Loucy (cell line): ENCODE measurements around the gene PROSER3.

Experiments
- EZH2phosphoT487 ChIP-seq: fragments of 200-600 bp; IDR thresholded peaks from 2 replicates; pipeline ENCODE4 v1.6.1; 2018; ENCODE audit warnings: antibody characterized with exemption, mild to moderate bottlenecking, moderate library complexity, borderline replicate concordance
- TF ChIP-seq, protein P1 (sequence below): fragments of 200-600 bp; sonication (generic); conservative IDR thresholded peaks from 2 replicates; pipeline ENCODE4 v1.5.1; 2014; ENCODE audit warnings: mild to moderate bottlenecking, antibody characterized with exemption, low read length

DNA sequence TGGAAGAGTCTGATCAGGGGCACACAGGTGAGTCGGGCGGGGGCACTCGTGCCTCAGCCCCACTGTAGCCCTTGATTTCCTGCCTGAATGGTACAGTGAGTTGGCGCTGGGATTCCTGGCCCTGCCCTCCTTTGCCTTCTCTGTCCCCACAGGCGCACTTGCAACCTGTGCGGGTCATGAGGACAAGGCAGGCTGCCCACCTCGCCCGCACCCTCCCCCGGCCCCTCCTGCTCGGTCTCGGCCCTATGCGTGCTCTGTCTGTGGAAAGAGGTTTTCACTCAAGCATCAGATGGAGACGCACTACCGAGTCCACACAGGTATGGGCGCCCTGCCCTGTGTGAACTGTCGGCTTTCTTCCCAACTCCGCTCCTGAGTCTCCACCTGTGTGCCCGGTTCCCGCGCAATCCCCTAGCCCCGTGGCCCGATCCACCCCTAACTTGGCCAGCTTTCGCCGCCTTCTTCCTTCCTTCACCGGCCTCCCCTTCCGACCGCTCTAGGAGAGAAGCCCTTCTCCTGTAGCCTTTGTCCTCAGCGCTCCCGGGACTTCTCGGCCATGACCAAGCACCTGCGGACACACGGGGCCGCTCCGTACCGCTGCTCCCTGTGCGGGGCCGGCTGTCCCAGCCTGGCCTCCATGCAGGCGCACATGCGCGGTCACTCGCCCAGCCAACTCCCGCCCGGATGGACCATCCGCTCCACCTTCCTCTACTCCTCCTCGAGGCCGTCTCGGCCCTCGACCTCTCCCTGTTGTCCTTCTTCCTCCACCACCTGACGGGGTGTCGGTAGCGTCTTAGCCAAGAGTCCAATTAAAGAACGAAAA, 41.8 kb upstream of the PROSER3 start:
- TF ChIP-seq, protein P1, sequence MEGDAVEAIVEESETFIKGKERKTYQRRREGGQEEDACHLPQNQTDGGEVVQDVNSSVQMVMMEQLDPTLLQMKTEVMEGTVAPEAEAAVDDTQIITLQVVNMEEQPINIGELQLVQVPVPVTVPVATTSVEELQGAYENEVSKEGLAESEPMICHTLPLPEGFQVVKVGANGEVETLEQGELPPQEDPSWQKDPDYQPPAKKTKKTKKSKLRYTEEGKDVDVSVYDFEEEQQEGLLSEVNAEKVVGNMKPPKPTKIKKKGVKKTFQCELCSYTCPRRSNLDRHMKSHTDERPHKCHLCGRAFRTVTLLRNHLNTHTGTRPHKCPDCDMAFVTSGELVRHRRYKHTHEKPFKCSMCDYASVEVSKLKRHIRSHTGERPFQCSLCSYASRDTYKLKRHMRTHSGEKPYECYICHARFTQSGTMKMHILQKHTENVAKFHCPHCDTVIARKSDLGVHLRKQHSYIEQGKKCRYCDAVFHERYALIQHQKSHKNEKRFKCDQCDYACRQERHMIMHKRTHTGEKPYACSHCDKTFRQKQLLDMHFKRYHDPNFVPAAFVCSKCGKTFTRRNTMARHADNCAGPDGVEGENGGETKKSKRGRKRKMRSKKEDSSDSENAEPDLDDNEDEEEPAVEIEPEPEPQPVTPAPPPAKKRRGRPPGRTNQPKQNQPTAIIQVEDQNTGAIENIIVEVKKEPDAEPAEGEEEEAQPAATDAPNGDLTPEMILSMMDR, result no peak
- no peak for TF ChIP-seq EZH2phosphoT487
